Fibroblast of mammary gland (primary cell): ENCODE results near the gene STN1.
A peak's percentile ranks its signal among the peaks of the same experiment; 100 is the strongest.

Experiments used
- DNase-seq: peaks from one replicate; pipeline ENCODE4 v3.0.0-alpha.2; 2010; ENCODE audit warnings: low read depth
- H3K4me3 ChIP-seq: 2 replicates; pipeline ENCODE4 v1.5.1; 2011; ENCODE audit warnings: low read depth, mild to moderate bottlenecking, low read length, moderate library complexity; ENCODE audit not compliant: control insufficient read depth
- CTCF ChIP-seq: conservative IDR thresholded peaks from 2 replicates; pipeline ENCODE4 v1.5.1; 2011; ENCODE audit warnings: low read depth, low read length, inconsistent platforms; ENCODE audit not compliant: control insufficient read depth, insufficient read depth

Gene STN1

GRCh38 chr10:103951942-103952341 is 34.0 kb upstream of the STN1 start:
- no peak overlapping the region for H3K4me3 ChIP-seq
- no peak for TF ChIP-seq CTCF
- no peak for DNase-seq

GRCh38 chr10:103951183-103951582 is 33.2 kb upstream of the STN1 start:
- no peak overlapping the region for H3K4me3 ChIP-seq
- no peak for TF ChIP-seq CTCF
- DNase-seq, result no peak

- H3K4me3 ChIP-seq, result no peak overlapping the region
- TF ChIP-seq CTCF, result no peak
- DNase-seq, result no peak
Measured at GRCh38 chr10:103949728-103950127, 31.7 kb upstream of the STN1 start.

GRCh38 chr10:103947799-103948516 is 30.0 kb upstream of the STN1 start:
- H3K4me3 ChIP-seq, result no peak overlapping the region
- DNase-seq, result no peak
- TF ChIP-seq CTCF, result no peak

GRCh38 chr10:103942866-103943265 is 24.9 kb upstream of the STN1 start:
- no peak overlapping the region for H3K4me3 ChIP-seq
- DNase-seq, result peak; percentile 16
- TF ChIP-seq CTCF, result no peak

GRCh38 chr10:103941801-103942200 is 23.8 kb upstream of the STN1 start:
- DNase-seq, result no peak
- TF ChIP-seq CTCF, result no peak

GRCh38 chr10:103939522-103939921 is 21.5 kb upstream of the STN1 start:
- no peak for DNase-seq
- TF ChIP-seq CTCF, result no peak
- H3K4me3 ChIP-seq, result no peak overlapping the region

More at GRCh38 chr10:103941801-103942200, 23.8 kb upstream of the STN1 start:
- no peak overlapping the region for H3K4me3 ChIP-seq
